GM18508 (cell line): Measurements from ENCODE around the gene PDXP.
"Not testable (repeated sequence)": the region's sequence is repeated elsewhere in the genome, so short reads cannot be mapped to it uniquely, and the experiment has no call there.

Experiments used
- ATAC-seq: cut with Tn5 transposase; IDR thresholded peaks from one replicate; pipeline ENCODE4 v1.9.1; 2021; ENCODE audit warnings: moderate number of reproducible peaks; ENCODE audit not compliant: insufficient read depth, unreplicated experiment

The PDXP gene

DNA sequence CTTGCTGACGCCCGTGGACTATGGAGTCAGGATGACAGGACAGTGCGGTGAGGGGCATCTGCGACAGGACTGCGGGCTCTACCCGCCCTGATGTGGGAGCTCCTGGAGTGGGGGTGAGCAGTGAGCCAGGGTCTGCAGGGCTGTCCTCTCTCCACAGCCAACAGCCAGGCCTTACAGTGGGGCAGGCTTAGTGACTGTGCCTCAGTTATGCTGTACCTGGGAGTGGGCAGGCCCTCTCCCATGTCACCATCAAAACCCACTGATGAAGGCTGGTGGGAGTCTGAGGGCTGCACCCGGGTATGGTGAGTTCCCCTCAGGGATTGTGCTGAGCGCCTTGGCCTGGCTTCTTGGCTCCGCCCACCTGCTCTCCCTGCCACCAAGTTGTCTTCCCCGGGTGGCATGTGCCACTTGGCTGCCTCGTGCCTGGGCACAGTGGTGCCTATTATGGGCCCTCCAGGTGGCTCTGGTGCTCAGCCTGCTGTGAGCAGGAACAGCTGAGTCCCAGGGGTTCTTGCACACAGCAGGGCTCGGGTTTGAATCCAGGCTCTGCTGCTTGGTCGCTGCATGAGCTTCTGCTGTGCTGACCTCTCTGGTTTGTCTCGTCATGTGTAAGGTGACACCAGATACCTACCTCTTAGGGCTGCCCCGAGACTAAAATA, 34.2 kb downstream of the PDXP start:
- no peak for ATAC-seq

DNA sequence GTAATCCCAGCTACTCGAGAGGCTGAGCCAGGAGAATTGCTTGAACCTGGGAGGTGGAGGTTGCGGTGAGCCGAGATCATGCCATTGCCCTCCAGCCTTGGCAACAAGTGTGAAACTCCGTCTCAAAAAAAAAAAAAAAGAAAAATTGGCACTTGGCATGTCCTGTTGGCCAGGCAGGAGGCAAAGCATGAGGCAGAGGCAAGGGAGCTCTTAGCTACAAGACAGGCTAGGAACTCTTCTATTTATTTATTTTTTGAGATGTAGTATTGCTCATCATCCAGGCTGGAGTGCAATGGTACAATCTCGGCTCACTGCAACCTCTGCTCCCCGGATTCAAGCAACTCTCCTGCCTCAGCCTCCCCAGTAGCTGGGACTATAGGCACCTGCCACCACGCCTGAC, 35.6 kb downstream of the PDXP start:
- not testable (repeated sequence) for ATAC-seq

DNA sequence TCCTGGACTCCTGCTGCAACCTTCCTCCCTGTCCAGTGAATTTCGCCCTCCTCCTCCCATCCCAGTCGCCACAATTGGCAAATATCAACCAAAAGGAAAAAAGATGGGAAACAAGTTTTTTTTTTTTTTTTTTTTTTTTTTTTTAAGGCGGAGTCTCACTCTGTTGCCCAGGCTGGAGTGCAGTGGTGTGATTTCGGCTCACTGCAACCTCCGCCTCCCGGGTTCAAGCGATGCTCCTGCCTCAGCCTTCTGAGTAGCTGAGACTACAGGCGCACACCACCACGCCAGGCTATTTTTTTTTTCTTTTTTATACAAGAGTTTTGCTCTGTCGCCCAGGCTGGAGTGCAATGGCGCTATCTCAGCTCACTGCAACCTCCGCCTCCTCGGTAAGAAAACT, 37.7 kb downstream of the PDXP start:
- ATAC-seq = not testable (repeated sequence)

DNA sequence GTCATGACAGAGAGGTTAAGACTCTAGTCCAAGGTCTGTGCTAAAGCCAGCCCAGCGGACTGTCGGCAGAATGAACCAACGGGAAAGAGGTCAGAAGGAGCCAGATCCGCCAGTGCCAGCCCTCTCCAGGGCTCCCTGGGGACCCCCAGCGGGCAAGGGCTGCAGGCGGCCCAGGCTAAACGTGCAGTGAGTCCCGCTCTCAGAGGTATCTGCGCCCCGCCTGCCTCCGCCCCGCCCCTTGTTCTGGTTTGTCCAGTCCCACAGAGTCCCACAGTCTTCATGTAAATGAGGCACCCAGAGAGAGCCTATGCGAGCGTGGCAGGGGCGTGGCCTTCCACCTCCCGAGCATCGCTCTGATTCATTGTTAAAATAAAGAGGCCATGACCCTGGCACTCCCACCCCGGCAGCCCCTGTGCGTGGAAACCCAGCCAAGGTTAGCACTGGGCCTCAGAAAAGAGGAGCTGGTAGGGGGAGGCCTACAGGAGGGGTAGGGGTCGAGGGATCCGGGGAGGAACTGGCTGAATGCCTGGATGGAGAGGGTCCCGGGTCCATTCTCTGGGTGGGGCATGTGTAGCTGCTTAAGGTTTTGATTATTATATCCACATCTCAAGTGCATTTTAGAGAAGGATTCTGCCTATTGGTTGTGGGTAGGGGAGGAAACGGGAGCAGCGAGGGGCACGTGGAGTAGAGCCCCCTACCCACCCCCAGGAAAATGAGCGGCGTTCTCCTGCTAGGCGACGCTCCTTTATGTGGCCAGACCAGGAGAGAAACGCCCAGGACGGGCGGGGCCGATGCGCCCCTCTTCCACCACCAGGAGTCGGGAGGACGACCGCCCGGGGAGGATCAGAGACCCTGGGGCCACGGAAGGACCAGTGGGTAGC, 38.4 kb downstream of the PDXP start, which contains the start of gene TRIOBP:
Gene TRIOBP (plus strand): TSS at position 392 of the 881 bp plus-strand sequence. CDS start 4,318 bp downstream, outside the sequence.
- no peak for ATAC-seq

DNA sequence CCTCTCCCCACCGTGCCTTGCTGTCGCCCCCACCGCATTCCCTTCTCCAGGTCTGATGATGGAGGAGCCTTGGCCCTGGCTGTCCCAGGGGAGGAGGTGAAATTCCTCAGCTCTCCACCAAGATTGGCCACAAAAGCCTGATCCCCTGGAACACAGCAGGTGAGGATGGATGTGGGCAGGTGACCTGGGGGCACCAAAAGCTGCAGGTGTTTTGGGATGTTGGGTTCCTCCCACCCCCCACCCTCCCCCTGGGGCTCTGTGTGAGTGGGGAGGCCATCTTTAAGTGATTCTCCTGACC, 39.0 kb downstream of the PDXP start:
- ATAC-seq = no peak

DNA sequence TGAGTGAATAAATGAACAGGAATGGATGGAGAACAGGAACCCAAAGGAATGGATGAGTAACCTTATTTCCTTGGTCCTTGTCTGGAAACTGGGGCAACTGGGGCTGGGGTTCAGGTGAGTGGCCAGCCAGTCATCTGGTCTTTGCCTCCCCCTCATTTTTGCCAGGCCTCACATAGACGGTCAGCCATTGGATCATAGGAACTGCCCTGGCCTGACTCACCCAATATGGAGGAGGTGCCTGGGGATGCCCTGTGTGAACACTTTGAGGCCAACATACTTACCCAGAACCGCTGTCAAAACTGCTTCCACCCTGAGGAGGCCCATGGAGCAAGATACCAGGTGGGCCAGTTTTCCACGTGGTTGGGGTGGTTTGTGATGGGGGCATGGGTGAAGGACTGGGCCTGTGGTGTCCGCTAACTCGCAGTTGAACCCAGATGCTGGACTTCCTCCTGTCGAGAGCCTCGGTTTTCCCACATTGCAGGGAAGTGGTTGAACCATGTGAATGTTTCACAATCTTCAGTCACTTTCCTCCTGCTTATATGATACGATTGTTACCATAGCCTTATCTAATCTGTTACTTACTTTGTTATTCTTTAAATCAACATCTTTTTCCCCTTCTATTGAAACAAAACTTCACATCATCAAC, 42.7 kb downstream of the PDXP start:
- no peak for ATAC-seq

DNA sequence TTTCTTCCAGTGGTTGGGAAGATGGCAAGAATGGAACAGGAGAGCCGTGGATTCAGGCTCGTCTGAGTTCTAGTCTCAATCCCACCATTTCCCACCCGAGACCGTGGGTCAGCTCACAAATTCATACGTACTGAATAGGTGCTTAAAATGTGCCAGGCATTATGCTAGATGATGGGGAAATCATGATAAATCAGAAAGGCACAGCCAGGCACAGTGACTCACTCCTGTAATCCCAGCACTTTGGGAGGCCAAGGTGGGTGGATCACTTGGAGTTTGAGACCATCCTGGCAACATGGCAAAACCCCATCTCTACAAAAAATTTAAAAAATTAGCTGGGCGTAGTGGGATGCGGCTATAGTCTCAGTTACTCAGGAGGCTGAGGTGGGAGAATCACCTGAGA, 45.4 kb downstream of the PDXP start:
- no peak for ATAC-seq

DNA sequence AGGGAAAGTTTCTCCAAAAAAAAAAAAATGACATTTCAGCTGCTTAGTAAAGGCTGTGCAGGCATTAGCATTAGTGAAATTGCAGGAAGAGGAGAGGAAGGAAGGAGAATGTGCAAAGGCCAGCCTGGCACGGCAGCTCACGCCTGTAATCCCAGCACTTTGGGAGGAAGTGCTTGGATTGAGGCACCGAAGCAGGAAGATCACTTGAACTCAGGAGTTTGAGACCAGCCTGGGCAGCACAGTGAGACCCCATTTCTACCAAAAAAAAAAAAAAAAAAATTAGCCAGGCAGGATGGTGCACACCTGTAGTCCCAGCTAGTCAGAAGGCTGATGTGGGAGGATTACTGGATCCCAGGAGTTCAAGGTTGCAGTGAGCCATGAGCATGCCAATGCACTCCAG, 46.1 kb downstream of the PDXP start:
- ATAC-seq = no peak

DNA sequence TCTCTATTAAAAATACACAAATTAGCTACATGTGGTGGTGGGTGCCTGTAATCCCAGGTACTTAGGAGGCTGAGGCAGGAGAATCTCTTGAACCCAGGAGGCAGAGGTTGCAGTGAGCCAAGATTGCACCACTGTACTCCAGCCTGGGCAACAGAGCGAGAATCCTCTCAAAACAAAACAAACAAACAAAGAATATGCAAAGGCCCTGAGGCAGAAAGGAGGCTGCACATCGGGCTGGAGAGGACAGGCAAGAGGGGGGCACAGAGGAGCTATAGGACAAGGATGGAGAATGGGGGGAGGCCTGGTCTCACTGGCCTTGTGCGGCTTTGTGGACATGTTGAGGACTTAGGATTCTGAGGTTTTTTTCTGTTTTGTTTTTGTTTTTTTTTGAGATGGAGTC, 46.7 kb downstream of the PDXP start:
- no peak for ATAC-seq

DNA sequence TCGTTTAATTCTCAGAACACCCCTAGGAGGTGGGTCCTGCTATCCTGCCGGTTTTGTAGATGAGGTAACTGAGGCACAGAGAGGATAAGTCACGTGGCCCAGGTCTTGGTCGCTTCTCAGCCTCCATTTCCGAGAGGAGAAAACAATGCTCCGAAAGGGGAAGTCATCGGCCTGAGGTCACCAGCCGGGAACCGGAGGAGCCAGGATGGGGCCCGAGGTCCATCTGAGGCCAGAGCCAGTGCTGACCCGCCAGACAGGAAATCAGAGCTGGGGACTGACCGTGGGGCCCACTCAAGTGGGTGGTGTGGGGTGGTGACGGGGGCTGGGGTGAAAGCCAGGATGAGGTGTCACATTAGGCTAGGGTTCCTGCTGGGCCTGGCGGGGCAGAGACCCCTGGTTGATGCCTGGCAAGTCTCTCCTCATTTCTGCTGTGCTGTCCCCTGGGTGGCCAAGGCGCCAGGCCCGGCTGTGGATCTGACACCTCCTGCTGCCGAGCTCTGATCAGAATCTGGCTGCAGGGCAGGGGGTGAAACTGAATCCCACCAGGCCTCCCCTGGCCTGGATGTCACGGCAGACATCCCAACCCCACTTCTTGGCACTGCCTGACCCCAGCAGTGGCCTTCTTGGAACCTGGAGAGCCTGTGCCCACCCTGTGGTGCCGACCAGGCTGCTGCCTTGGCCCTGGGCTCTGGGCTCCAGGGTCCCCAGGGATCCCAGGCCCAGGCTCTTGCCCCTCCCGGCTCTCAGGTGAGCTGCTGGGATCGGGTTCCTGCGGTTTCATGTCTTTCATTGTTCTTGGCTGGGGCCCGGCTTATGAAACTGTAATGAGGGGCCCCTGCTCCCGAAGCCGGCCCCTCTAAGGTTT, 50.3 kb downstream of the PDXP start:
- ATAC-seq = no peak

DNA sequence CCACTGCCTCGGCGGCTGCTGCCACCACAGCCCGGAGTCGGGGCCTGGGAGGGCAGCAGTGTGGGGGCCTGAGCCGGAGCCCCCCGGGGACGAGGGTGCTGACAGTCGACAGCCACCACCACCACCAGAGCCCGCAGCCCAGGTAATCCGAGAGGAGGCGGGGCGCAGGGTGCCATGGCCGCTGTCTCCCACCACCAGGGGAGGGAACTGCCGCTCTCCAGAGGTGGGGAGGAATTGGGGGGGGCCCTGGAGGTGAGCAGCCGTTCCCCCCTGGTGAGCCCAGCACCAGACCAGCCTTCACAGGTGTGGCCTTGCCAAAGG, 50.9 kb downstream of the PDXP start:
- no peak for ATAC-seq

DNA sequence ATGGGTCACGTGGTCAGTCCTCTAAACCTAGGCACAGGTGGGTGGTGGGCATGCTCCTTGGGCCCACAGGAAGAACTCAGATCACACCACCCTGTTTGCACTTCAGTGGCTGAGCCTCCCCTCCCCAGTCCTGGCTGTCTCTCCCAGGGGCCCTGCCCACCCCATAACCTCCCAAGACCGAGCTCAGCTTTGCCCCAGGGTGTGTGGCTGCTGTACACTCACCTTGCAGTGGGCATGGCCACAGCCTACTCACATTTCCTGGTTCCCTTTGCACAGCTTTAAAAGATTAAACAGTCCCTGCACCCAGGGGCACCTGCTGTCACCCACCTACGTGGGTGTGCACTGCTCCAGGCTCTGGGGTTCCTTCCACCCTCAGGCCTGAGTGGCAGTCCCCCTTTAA, 52.2 kb downstream of the PDXP start:
- ATAC-seq = no peak

DNA sequence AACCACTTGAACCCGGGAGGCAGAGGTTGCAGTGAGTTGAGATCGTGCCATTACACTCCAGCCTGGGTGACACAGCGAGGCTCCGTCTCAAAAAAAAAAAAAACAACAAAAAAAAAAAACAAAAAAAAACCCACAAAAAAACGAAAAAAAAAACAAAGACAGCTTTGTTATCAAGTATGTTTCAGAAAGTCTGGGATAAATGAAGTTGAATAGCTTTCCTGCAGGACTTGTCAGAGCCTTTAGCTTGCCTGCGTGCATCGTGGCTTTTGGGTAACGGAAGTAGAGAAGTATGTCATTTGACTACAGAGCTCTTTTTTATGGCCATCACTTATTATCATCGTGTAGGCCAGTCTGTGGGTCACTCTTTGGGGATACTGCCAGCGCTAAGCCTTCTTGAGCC, 53.0 kb downstream of the PDXP start:
- ATAC-seq = no peak

DNA sequence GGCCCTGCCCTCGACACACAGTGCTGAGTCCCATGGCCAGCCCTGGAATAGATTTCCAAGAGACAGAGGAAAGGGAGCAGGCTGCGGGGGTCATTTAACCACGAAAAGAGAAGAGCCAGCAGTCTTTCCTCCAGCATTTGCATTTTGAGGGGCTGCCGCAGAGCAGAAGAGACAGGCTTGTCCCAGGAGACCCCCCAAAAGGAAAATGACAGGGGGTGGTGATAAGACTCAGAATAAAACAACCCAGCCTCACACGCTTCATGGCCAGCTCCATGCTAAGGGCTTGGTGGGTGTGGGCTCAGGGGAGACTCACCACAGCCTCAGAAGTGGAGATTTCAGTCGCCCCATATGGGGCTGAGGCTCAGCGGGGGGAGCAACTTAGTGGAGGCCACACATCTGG, 55.2 kb downstream of the PDXP start:
- ATAC-seq = no peak

DNA sequence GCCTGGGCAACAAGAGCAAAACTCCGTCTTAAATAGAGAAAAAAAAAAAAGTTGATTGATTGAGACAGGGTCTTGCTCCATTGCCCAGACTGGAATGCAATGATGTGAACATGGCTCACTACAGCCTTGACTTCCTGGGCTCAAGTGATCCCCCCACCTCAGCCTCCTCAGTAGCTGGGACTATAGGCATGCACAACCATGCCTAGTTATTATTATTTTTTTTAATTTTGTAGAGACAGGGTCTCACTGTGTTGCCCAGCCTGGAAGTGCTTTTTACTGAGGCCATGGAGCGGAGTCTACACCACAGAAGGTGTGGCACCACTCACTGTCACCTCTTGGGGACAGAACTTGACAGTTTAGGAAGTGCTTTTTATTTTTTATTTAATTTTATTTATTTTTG, 56.1 kb downstream of the PDXP start:
- ATAC-seq = no peak

DNA sequence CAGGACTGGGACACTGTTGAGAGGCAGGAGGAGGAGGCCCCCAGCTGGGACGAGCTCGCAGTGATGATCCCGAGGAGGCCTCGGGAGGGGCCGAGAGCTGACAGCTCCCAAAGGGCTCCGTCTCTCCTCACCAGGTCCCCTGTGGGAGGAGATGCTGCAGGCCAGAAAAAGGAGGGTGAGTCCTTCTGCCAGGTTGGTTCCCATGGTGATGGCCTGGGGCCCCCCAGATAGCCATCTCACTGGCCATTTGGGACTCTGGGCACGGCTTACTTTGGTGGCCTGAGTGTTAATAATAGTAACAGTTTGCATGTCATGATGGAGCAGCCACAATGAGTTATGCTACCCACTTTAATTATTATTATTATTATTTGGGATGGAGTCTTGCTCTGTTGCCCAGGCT, 57.2 kb downstream of the PDXP start:
- no peak for ATAC-seq
